Astrocyte (in vitro differentiated cells and primary cell): ENCODE data around the gene PTGIS. TPM values are rescaled to one million over a fixed set of nuclear protein-coding genes. Genes with fewer than 3 reads are reported as not detected.

ENCODE experiments used
- DNase-seq: peaks from one replicate; pipeline ENCODE4 v3.0.0-alpha.2; 2010; ENCODE audit warnings: low read depth
- FAIRE-seq: peaks from 2 replicates; lab custom pipeline; 2011; peaks lifted over from hg19 to GRCh38; lab: Jason Lieb, UNC
- H2AFZ ChIP-seq: 2 replicates; pipeline ENCODE4 v1.6.0; 2012; ENCODE audit warnings: low read depth, low read length, inconsistent platforms
- H3K27ac ChIP-seq: 2 replicates; pipeline ENCODE4 v1.5.1; 2011; ENCODE audit warnings: low read depth, low read length, inconsistent platforms
- H3K27me3 ChIP-seq: 2 replicates; pipeline ENCODE4 v1.6.0; 2011; ENCODE audit warnings: low read length, inconsistent platforms; ENCODE audit not compliant: insufficient read depth
- H3K36me3 ChIP-seq: 2 replicates; pipeline ENCODE4 v1.5.1; 2011; ENCODE audit warnings: low read length, inconsistent platforms; ENCODE audit not compliant: insufficient read depth
- H3K4me1 ChIP-seq: 2 replicates; pipeline ENCODE4 v1.5.1; 2011; ENCODE audit warnings: low read length, inconsistent platforms; ENCODE audit not compliant: insufficient read depth
- H3K4me2 ChIP-seq: 2 replicates; pipeline ENCODE4 v1.6.0; 2012; ENCODE audit warnings: low read length, inconsistent platforms
- H3K4me3 ChIP-seq: 2 replicates; pipeline ENCODE4 v1.5.1; 2011; ENCODE audit warnings: low read depth, mild to moderate bottlenecking, low read length, inconsistent platforms; ENCODE audit not compliant: insufficient read depth
- H3K79me2 ChIP-seq: 2 replicates; pipeline ENCODE4 v1.6.0; 2012; ENCODE audit warnings: mild to moderate bottlenecking, low read length, inconsistent platforms; ENCODE audit not compliant: insufficient read depth
- H3K9ac ChIP-seq: 2 replicates; pipeline ENCODE4 v1.6.0; 2012; ENCODE audit warnings: mild to moderate bottlenecking, low read length, inconsistent platforms
- H3K9me3 ChIP-seq: 2 replicates; pipeline ENCODE4 v1.5.1; 2012; ENCODE audit warnings: low read depth, mild to moderate bottlenecking, low read length, inconsistent platforms; ENCODE audit not compliant: insufficient read depth
- H4K20me1 ChIP-seq: 2 replicates; pipeline ENCODE4 v1.6.0; 2012; ENCODE audit warnings: low read length, inconsistent platforms; ENCODE audit not compliant: insufficient read depth
- H3K27ac Mint-ChIP-seq: one replicate; pipeline ENCODE4 v1.8.0; 2021; ENCODE audit warnings: mild to moderate bottlenecking, mixed read lengths; ENCODE audit not compliant: unreplicated experiment
- H3K27me3 Mint-ChIP-seq: one replicate; pipeline ENCODE4 v1.8.0; 2021; ENCODE audit warnings: low read depth, mixed read lengths; ENCODE audit not compliant: unreplicated experiment
- H3K36me3 Mint-ChIP-seq: one replicate; pipeline ENCODE4 v1.8.0; 2021; ENCODE audit warnings: low read depth, mixed read lengths; ENCODE audit not compliant: unreplicated experiment
- H3K4me1 Mint-ChIP-seq: one replicate; pipeline ENCODE4 v1.8.0; 2021; ENCODE audit warnings: low read depth, mixed read lengths; ENCODE audit not compliant: unreplicated experiment
- H3K4me3 Mint-ChIP-seq: one replicate; pipeline ENCODE4 v1.8.0; 2021; ENCODE audit warnings: mild to moderate bottlenecking, moderate library complexity, mixed read lengths; ENCODE audit not compliant: unreplicated experiment
- H3K9me3 Mint-ChIP-seq: one replicate; pipeline ENCODE4 v1.8.0; 2021; ENCODE audit warnings: mild to moderate bottlenecking, mixed read lengths; ENCODE audit not compliant: unreplicated experiment
- EZH2 ChIP-seq: IDR thresholded peaks from 2 replicates; pipeline ENCODE4 v1.6.1; 2012; ENCODE audit warnings: mild to moderate bottlenecking, low read length, inconsistent platforms; ENCODE audit not compliant: insufficient read depth
- total RNA-seq: library from RNA; stranded (reverse); gene quantifications from 2 replicates; pipeline ENCODE4 v1.2.1, GENCODE V29; 2021
- TF ChIP-seq, protein P1 (sequence below): IDR thresholded peaks from 2 replicates; pipeline ENCODE4 v1.5.1; 2011; ENCODE audit warnings: low read depth, mild to moderate bottlenecking, inconsistent platforms, low read length, moderate library complexity; ENCODE audit not compliant: insufficient read depth

The PTGIS gene
- total RNA-seq, 1 donor from 2014 or later: 1.9 TPM

- peaks cover 6% of the 10 kb centered on the region for H3K4me1 ChIP-seq
- no peak for TF ChIP-seq EZH2
- TF ChIP-seq, protein P1, sequence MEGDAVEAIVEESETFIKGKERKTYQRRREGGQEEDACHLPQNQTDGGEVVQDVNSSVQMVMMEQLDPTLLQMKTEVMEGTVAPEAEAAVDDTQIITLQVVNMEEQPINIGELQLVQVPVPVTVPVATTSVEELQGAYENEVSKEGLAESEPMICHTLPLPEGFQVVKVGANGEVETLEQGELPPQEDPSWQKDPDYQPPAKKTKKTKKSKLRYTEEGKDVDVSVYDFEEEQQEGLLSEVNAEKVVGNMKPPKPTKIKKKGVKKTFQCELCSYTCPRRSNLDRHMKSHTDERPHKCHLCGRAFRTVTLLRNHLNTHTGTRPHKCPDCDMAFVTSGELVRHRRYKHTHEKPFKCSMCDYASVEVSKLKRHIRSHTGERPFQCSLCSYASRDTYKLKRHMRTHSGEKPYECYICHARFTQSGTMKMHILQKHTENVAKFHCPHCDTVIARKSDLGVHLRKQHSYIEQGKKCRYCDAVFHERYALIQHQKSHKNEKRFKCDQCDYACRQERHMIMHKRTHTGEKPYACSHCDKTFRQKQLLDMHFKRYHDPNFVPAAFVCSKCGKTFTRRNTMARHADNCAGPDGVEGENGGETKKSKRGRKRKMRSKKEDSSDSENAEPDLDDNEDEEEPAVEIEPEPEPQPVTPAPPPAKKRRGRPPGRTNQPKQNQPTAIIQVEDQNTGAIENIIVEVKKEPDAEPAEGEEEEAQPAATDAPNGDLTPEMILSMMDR: no peak
- no peaks in the 10 kb centered on the region for H3K79me2 ChIP-seq
- peaks cover 5% of the 10 kb centered on the region for H3K27me3 ChIP-seq
- Mint-ChIP-seq H3K4me3 (no peak overlapping the region), H3K27me3 (peaks cover 17% of the 10 kb centered on the region), H3K27ac (no peak overlapping the region), H3K36me3 (no peaks in the 10 kb centered on the region), H3K9me3 (no peaks in the 10 kb centered on the region), H3K4me1 (no peaks in the 10 kb centered on the region)
- H4K20me1 ChIP-seq: no peaks in the 10 kb centered on the region
- no peak overlapping the region for H3K4me2 ChIP-seq
- no peak overlapping the region for H2AFZ ChIP-seq
- no peaks in the 10 kb centered on the region for H3K9me3 ChIP-seq
- H3K4me3 ChIP-seq: no peak overlapping the region
- H3K27ac ChIP-seq: no peak overlapping the region
- FAIRE-seq (no peak), DNase-seq (no peak)
- no peaks in the 10 kb centered on the region for H3K36me3 ChIP-seq
- H3K9ac ChIP-seq: no peak overlapping the region
Observed at GRCh38 chr20:49602345-49603208, 34.6 kb upstream of the PTGIS start.

GRCh38 chr20:49601153-49601924 is 33.4 kb upstream of the PTGIS start:
- H3K36me3 Mint-ChIP-seq: no peaks in the 10 kb centered on the region
- peaks cover 18% of the 10 kb centered on the region for H3K27me3 Mint-ChIP-seq

More at GRCh38 chr20:49601153-49601924, 33.4 kb upstream of the PTGIS start:
- no peak overlapping the region for H3K9ac ChIP-seq
- H3K4me3 ChIP-seq: no peak overlapping the region
- peaks cover 2% of the 10 kb centered on the region for H3K27me3 ChIP-seq
- no peak overlapping the region for H3K27ac ChIP-seq
- FAIRE-seq (no peak), DNase-seq (no peak)
- peaks cover 2% of the 10 kb centered on the region for H3K4me1 Mint-ChIP-seq
- H4K20me1 ChIP-seq: no peaks in the 10 kb centered on the region
- H3K4me3 Mint-ChIP-seq: no peak overlapping the region
- no peak overlapping the region for H3K4me2 ChIP-seq
- H3K9me3 Mint-ChIP-seq: no peaks in the 10 kb centered on the region
- TF ChIP-seq, protein P1: no peak
- no peak for TF ChIP-seq EZH2
- no peak overlapping the region for H3K27ac Mint-ChIP-seq
- H3K79me2 ChIP-seq: no peaks in the 10 kb centered on the region
- no peaks in the 10 kb centered on the region for H3K9me3 ChIP-seq
- no peak overlapping the region for H2AFZ ChIP-seq
- H3K36me3 ChIP-seq: no peaks in the 10 kb centered on the region
- H3K4me1 ChIP-seq: peaks cover 8% of the 10 kb centered on the region
